ENCODE measurements around the gene BASP1.
"Not testable (repeated sequence)": the region's sequence is repeated elsewhere in the genome, so short reads cannot be mapped to it uniquely, and the experiment has no call there.

Gene BASP1

GRCh38 chr5:17191574-17191973, 25.9 kb upstream of the BASP1 start:
- not testable (repeated sequence) for DNase-seq

GRCh38 chr5:17192191-17192590, 25.2 kb upstream of the BASP1 start:
- DNase-seq: no peak

GRCh38 chr5:17196024-17196423, 21.4 kb upstream of the BASP1 start:
- DNase-seq: no peak

GRCh38 chr5:17196697-17197096, 20.7 kb upstream of the BASP1 start:
- DNase-seq: no peak

GRCh38 chr5:17203329-17204132, 13.9 kb upstream of the BASP1 start:
- DNase-seq: peak; percentile 83

- DNase-seq: no peak
These were observed 13.3 kb upstream of the BASP1 start for GRCh38 chr5:17204133-17204489.

- DNase-seq: no peak
These were observed 11.4 kb upstream of the BASP1 start for GRCh38 chr5:17206021-17206420.

GRCh38 chr5:17212191-17212590, 5.2 kb upstream of the BASP1 start:
- DNase-seq: no peak

GRCh38 chr5:17212996-17213395, 4.4 kb upstream of the BASP1 start:
- no peak for DNase-seq

- DNase-seq: no peak
These were observed 3.5 kb upstream of the BASP1 start for GRCh38 chr5:17213938-17214337.

- no peak for DNase-seq
These were observed 2.5 kb upstream of the BASP1 start for GRCh38 chr5:17214893-17215292.

GRCh38 chr5:17215361-17215760, 2.1 kb upstream of the BASP1 start:
- no peak for DNase-seq

GRCh38 chr5:17216176-17216973, 1.1 kb upstream of the BASP1 start:
- DNase-seq: peak; percentile 83

- peak; percentile 66 for DNase-seq
These were observed 398 bp upstream of the BASP1 start for GRCh38 chr5:17216974-17217492.

- DNase-seq: peak; percentile 85
These were observed 1.0 kb downstream of the BASP1 start for GRCh38 chr5:17218353-17219005.

- DNase-seq: peak; percentile 53
These were observed 1.6 kb downstream of the BASP1 start for GRCh38 chr5:17219006-17219422.

- DNase-seq: no peak
These were observed 2.0 kb downstream of the BASP1 start for GRCh38 chr5:17219469-17219868.

GRCh38 chr5:17219992-17220391, 2.6 kb downstream of the BASP1 start:
- no peak for DNase-seq

- no peak for DNase-seq
These were observed 3.0 kb downstream of the BASP1 start for GRCh38 chr5:17220469-17220868.

- no peak for DNase-seq
These were observed 4.6 kb downstream of the BASP1 start for GRCh38 chr5:17221843-17222636.

- no peak for DNase-seq
These were observed 5.2 kb downstream of the BASP1 start for GRCh38 chr5:17222664-17223063.

- DNase-seq: no peak
These were observed 6.1 kb downstream of the BASP1 start for GRCh38 chr5:17223367-17224185.
